ENCODE data around the gene TCTN2. TPM values are rescaled to one million over a fixed set of nuclear protein-coding genes. Genes with fewer than 3 reads are reported as not detected.

TCTN2 gene
- total and polyA plus RNA-seq, 9 of the 15 experiments (the other 6 are each of a cell fraction or from before 2014, with no cell fraction given) = 0.58 to 5.5 (median 3.6) TPM

- TF ChIP-seq, protein P1, sequence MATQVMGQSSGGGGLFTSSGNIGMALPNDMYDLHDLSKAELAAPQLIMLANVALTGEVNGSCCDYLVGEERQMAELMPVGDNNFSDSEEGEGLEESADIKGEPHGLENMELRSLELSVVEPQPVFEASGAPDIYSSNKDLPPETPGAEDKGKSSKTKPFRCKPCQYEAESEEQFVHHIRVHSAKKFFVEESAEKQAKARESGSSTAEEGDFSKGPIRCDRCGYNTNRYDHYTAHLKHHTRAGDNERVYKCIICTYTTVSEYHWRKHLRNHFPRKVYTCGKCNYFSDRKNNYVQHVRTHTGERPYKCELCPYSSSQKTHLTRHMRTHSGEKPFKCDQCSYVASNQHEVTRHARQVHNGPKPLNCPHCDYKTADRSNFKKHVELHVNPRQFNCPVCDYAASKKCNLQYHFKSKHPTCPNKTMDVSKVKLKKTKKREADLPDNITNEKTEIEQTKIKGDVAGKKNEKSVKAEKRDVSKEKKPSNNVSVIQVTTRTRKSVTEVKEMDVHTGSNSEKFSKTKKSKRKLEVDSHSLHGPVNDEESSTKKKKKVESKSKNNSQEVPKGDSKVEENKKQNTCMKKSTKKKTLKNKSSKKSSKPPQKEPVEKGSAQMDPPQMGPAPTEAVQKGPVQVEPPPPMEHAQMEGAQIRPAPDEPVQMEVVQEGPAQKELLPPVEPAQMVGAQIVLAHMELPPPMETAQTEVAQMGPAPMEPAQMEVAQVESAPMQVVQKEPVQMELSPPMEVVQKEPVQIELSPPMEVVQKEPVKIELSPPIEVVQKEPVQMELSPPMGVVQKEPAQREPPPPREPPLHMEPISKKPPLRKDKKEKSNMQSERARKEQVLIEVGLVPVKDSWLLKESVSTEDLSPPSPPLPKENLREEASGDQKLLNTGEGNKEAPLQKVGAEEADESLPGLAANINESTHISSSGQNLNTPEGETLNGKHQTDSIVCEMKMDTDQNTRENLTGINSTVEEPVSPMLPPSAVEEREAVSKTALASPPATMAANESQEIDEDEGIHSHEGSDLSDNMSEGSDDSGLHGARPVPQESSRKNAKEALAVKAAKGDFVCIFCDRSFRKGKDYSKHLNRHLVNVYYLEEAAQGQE (IDR thresholded peaks at IDR 0.05; ENCODE audit: borderline replicate concordance) = peak; percentile 3; the same call in 1 of the 2 replicates
- TF ChIP-seq, protein P1 (CRISPR knock-in tag; IDR thresholded peaks at IDR 0.05; ENCODE audit: low read depth) = no peak
- TF ChIP-seq MYC (IDR thresholded peaks at IDR 0.05; ENCODE audit: low read depth, low read length) (no peak), MYC (CRISPR knock-in tag; IDR thresholded peaks at IDR 0.05; ENCODE audit: borderline replicate concordance, low read depth) (no peak), SMAD3 (CRISPR knock-in tag; conservative IDR thresholded peaks at IDR 0.05) (no peak), RBM22 (IDR thresholded peaks at IDR 0.05; ENCODE audit: low read depth, low read length, poor library complexity, severe bottlenecking) (no peak), NR2C1 (IDR thresholded peaks at IDR 0.05) (no peak), NR2C1 (tag; IDR thresholded peaks at IDR 0.05) (no peak), LARP7 (IDR thresholded peaks at IDR 0.05) (no peak), NFE2 (IDR thresholded peaks at IDR 0.05; ENCODE audit: low read depth) (no peak), SMAD1 (IDR thresholded peaks at IDR 0.05; ENCODE audit: low read depth, low read length, partially characterized antibody) (no peak), ATF1 (CRISPR knock-in tag; IDR thresholded peaks at IDR 0.05) (no peak), ATF1 (tag; IDR thresholded peaks at IDR 0.05) (0 out of 2 replicates have a peak, but pooled peaks have one; percentile 9), ESRRA (IDR thresholded peaks at IDR 0.05; ENCODE audit: borderline replicate concordance, low read depth) (0 out of 2 replicates have a peak, but pooled peaks have one; percentile 19), POLR2B (IDR thresholded peaks at IDR 0.05; ENCODE audit: low read depth, partially characterized antibody) (no peak), HDAC2 (IDR thresholded peaks at IDR 0.05) (0 out of 2 replicates have a peak, but pooled peaks have one; percentile 45), CHD1 (IDR thresholded peaks at IDR 0.05; ENCODE audit: low read length) (no peak), LEF1 (IDR thresholded peaks at IDR 0.05) (peak; percentile 46; the same call in 1 of the 2 replicates), SMARCA4 (IDR thresholded peaks at IDR 0.05) (peak; percentile 66), PML (IDR thresholded peaks at IDR 0.05; ENCODE audit: low read length) (no peak), ZZZ3 (IDR thresholded peaks at IDR 0.05) (no peak), PHF21A (IDR thresholded peaks at IDR 0.05; ENCODE audit: borderline replicate concordance, low read depth) (no peak), CBFA2T3 (IDR thresholded peaks at IDR 0.05) (peak; percentile 23; the same call in 1 of the 2 replicates), HMG20B (CRISPR knock-in tag; IDR thresholded peaks at IDR 0.05) (no peak), NCOR1 (IDR thresholded peaks at IDR 0.05) (no peak), TCF7L2 (IDR thresholded peaks at IDR 0.05; ENCODE audit: low read depth, low read length) (no peak), TAF1 (IDR thresholded peaks at IDR 0.05; ENCODE audit: control insufficient read depth, extremely low read depth, insufficient read depth, low read length, severe bottlenecking) (peak; percentile 29), MTA1 (IDR thresholded peaks at IDR 0.05; ENCODE audit: borderline replicate concordance) (peak; percentile 41; the same call in 1 of the 2 replicates)
Measured at GRCh38 chr12:123713398-123713797, 42.5 kb downstream of the TCTN2 start (continued).

All from K562 (cell line).